Measurements from ENCODE around the gene TMEM14B. TPM values are rescaled to one million over a fixed set of nuclear protein-coding genes. Genes with fewer than 3 reads are reported as not detected.

The TMEM14B gene
- total RNA-seq, 1 experiment from 2014 or later = 90.7 TPM

DNA sequence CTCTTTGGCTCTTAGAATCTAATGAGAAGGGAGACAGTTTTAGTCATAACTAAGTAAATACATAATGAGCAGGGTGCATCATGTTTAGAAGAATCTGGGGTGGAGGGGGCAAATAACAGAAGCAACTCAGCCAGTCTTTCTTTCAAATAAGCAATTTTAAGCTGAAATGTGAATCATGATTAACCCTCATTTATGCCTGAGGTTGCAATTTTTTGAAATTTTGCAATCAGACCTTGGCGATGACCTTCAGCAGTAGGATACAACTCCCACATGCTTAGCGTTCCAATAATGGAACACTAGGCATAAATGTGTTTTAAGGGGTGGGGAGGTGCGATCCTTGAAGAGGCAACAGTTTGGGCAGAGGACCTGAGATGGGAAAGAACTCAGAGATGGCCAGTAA lies 30.6 kb downstream of the TMEM14B start:
- no peaks in the 10 kb centered on the region for H3K9me3 ChIP-seq (ENCODE audit: low read depth, low read length, poor library complexity, severe bottlenecking)
- intact Hi-C loops (cut with micrococcal nuclease; ENCODE audit: unreplicated experiment) = no loop called here
- ChIA-PET POLR2A (ENCODE audit: low non-redundant PET) (no interaction called here), CTCF (no interaction called here)
- no peak for DNase-seq (ENCODE audit: low spot score)
- H3K27me3 ChIP-seq (replicated peaks; ENCODE audit: insufficient read depth, low read depth, low read length, poor library complexity) = no peaks in the 10 kb centered on the region
- no peaks in the 10 kb centered on the region for H3K36me3 ChIP-seq (ENCODE audit: insufficient read depth, low read length, poor library complexity, severe bottlenecking)
- no peaks in the 10 kb centered on the region for H3K4me1 ChIP-seq (ENCODE audit: insufficient read depth, low read length, poor library complexity, severe bottlenecking)
- no peak overlapping the region for H3K27ac ChIP-seq (ENCODE audit: low read depth, low read length, poor library complexity, severe bottlenecking)
- no peak for TF ChIP-seq EZH2 (IDR thresholded peaks at IDR 0.05; ENCODE audit: borderline replicate concordance, low read depth, low read length, poor library complexity, severe bottlenecking)
- TF ChIP-seq, protein P1, sequence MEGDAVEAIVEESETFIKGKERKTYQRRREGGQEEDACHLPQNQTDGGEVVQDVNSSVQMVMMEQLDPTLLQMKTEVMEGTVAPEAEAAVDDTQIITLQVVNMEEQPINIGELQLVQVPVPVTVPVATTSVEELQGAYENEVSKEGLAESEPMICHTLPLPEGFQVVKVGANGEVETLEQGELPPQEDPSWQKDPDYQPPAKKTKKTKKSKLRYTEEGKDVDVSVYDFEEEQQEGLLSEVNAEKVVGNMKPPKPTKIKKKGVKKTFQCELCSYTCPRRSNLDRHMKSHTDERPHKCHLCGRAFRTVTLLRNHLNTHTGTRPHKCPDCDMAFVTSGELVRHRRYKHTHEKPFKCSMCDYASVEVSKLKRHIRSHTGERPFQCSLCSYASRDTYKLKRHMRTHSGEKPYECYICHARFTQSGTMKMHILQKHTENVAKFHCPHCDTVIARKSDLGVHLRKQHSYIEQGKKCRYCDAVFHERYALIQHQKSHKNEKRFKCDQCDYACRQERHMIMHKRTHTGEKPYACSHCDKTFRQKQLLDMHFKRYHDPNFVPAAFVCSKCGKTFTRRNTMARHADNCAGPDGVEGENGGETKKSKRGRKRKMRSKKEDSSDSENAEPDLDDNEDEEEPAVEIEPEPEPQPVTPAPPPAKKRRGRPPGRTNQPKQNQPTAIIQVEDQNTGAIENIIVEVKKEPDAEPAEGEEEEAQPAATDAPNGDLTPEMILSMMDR (conservative IDR thresholded peaks at IDR 0.05; ENCODE audit: low read depth, low read length) = no peak
- BruUV-seq (replicated peaks) = no TSS peak
- no peak overlapping the region for H3K4me3 ChIP-seq (ENCODE audit: low read depth, low read length, poor library complexity, severe bottlenecking)

DNA sequence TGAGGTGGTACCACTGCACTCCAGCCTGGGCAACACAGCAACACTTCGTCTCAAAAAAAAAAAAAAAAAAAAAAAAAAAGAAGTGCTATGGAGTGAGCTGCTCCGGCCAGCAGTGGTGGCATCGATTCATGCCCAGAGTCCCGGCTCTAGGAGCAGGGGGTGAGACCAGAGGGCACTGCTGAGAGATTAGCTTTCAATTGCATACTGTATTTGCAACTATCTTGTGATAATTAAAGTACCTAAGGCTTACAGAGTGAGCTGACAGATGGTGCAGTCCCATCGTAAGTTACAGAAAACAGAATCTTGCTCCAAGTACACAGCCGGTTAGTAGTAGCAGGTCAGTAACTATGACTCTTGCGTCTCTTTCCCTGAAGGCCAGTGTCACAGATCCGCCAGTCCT lies 31.5 kb downstream of the TMEM14B start:
- Histone ChIP-seq H3K9me3 (ENCODE audit: low read depth, low read length, poor library complexity, severe bottlenecking) (no peaks in the 10 kb centered on the region), H3K4me1 (ENCODE audit: insufficient read depth, low read length, poor library complexity, severe bottlenecking) (no peaks in the 10 kb centered on the region), H3K27ac (ENCODE audit: low read depth, low read length, poor library complexity, severe bottlenecking) (no peak overlapping the region), H3K4me3 (ENCODE audit: low read depth, low read length, poor library complexity, severe bottlenecking) (no peak overlapping the region), H3K36me3 (ENCODE audit: insufficient read depth, low read length, poor library complexity, severe bottlenecking) (no peaks in the 10 kb centered on the region), H3K27me3 (replicated peaks; ENCODE audit: insufficient read depth, low read depth, low read length, poor library complexity) (no peaks in the 10 kb centered on the region)
- no TSS peak for BruUV-seq (replicated peaks)
- TF ChIP-seq EZH2 (IDR thresholded peaks at IDR 0.05; ENCODE audit: borderline replicate concordance, low read depth, low read length, poor library complexity, severe bottlenecking) = no peak
- TF ChIP-seq, protein P1 (conservative IDR thresholded peaks at IDR 0.05; ENCODE audit: low read depth, low read length) = no peak
- POLR2A ChIA-PET (ENCODE audit: low non-redundant PET) = interaction anchor here (0.7 kb wide), 1 partner anchor 653 kb away, joined by 20 read pairs; no protein-coding TSS in a partner anchor
- CTCF ChIA-PET = no interaction called here
- intact Hi-C loops (cut with micrococcal nuclease; ENCODE audit: unreplicated experiment) = no loop called here
- no peak for DNase-seq (ENCODE audit: low spot score)

DNA sequence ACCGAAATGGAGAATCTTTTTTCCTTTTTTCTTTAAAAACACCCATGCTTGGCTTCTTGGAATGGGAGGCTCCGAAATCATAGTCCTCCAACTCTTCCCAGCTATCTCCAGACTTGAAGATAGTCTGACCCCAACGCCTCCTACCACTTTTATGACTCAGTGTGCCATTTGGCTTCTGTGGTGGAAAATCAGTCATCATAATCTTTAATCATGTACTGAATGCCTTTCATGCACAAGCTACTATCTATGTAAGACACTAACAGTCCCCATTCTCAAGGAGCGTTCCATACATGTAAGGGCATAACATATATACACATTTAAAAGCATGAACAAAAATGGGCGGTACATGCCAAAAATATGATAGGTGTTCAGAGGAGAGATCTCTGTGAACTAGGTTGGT lies 44.1 kb downstream of the TMEM14B start:
- POLR2A ChIA-PET (ENCODE audit: low non-redundant PET) = no interaction called here
- no peaks in the 10 kb centered on the region for H3K27me3 ChIP-seq (replicated peaks; ENCODE audit: insufficient read depth, low read depth, low read length, poor library complexity)
- H3K4me3 ChIP-seq (ENCODE audit: low read depth, low read length, poor library complexity, severe bottlenecking) = no peak overlapping the region
- TF ChIP-seq, protein P1 (conservative IDR thresholded peaks at IDR 0.05; ENCODE audit: low read depth, low read length) = no peak
- no peak for TF ChIP-seq EZH2 (IDR thresholded peaks at IDR 0.05; ENCODE audit: borderline replicate concordance, low read depth, low read length, poor library complexity, severe bottlenecking)
- no peak for DNase-seq (ENCODE audit: low spot score)
- BruUV-seq (replicated peaks) = no TSS peak
- no peaks in the 10 kb centered on the region for H3K36me3 ChIP-seq (ENCODE audit: insufficient read depth, low read length, poor library complexity, severe bottlenecking)
- CTCF ChIA-PET = no interaction called here
- intact Hi-C loops (cut with micrococcal nuclease; ENCODE audit: unreplicated experiment) = no loop called here
- H3K4me1 ChIP-seq (ENCODE audit: insufficient read depth, low read length, poor library complexity, severe bottlenecking) = no peaks in the 10 kb centered on the region
- H3K9me3 ChIP-seq (ENCODE audit: low read depth, low read length, poor library complexity, severe bottlenecking) = no peaks in the 10 kb centered on the region
- no peak overlapping the region for H3K27ac ChIP-seq (ENCODE audit: low read depth, low read length, poor library complexity, severe bottlenecking)
